HEK293 (cell line): ENCODE measurements around the gene ZFP91.

ENCODE experiments used
- CTCF ChIA-PET: fragments of 350-600 bp; formaldehyde crosslinking; extraction: SDS; loops from one replicate; lab custom pipeline; 2021; ENCODE audit warnings: antibody characterized with exemption; lab: Yijun Ruan, JAX
- POLR2A ChIA-PET: fragments of 300-600 bp; formaldehyde crosslinking; extraction: SDS; loops from one replicate; lab custom pipeline; 2020; ENCODE audit warnings: antibody characterized with exemption, inconsistent platforms; lab: Yijun Ruan, JAX
- H3K27ac ChIP-seq: fragments of 200-500 bp; sonication (Bioruptor generic); 2 replicates; pipeline ENCODE4 v1.5.1; 2014; ENCODE audit warnings: low read depth, low read length, control low read depth, inconsistent platforms; ENCODE audit errors: extremely low read depth
- H3K36me3 ChIP-seq, 2 experiments: fragments of 200-500 bp in 1 of 2; sonication (Bioruptor generic) in 1 of 2; 1 replicate in 1 of 2; 2 replicates in 1 of 2; pipeline ENCODE4 v1.5.1; 2014 to 2017; ENCODE audit warnings: inconsistent platforms in 2 of 2, low read length in 2 of 2; ENCODE audit not compliant: control insufficient read depth in 2 of 2, insufficient read depth in 1 of 2
- H3K4me1 ChIP-seq: fragments of 200-500 bp; sonication (Bioruptor generic); 2 replicates; pipeline ENCODE4 v1.5.1; 2014; ENCODE audit warnings: mild to moderate bottlenecking, low read length, inconsistent platforms; ENCODE audit not compliant: control insufficient read depth, insufficient read depth
- H3K4me3 ChIP-seq: 2 replicates; pipeline ENCODE4 v1.5.1; 2011; ENCODE audit warnings: low read depth, mild to moderate bottlenecking, control low read depth, low read length, moderate library complexity
- H3K9me3 ChIP-seq: fragments of 200-500 bp; sonication (Bioruptor generic); 2 replicates; pipeline ENCODE4 v1.5.1; 2014; ENCODE audit warnings: low read depth, low read length, inconsistent platforms; ENCODE audit not compliant: control insufficient read depth, insufficient read depth
- CTCF ChIP-seq: fragments of 450-650 bp; formaldehyde crosslinking; IDR thresholded peaks from 2 replicates; pipeline ENCODE4 v1.5.1; 2016; ENCODE audit warnings: missing biosample characterization, missing genetic modification characterization
- PRDM1 ChIP-seq: fragments of 450-650 bp; formaldehyde crosslinking; IDR thresholded peaks from 2 replicates; pipeline ENCODE4; 2016; ENCODE audit warnings: missing biosample characterization, missing genetic modification characterization
- TCF7L2 ChIP-seq: IDR thresholded peaks from 2 replicates; pipeline ENCODE4 v1.6.1; 2011; ENCODE audit warnings: low read depth, mild to moderate bottlenecking, inconsistent platforms, low read length, moderate library complexity, borderline replicate concordance
- ZFP41 ChIP-seq: fragments of 450-650 bp; formaldehyde crosslinking; IDR thresholded peaks from 2 replicates; pipeline ENCODE4 v1.5.1; 2016; ENCODE audit warnings: missing biosample characterization, missing genetic modification characterization, borderline replicate concordance
- ZNF112 ChIP-seq: fragments of 450-650 bp; formaldehyde crosslinking; IDR thresholded peaks from 2 replicates; pipeline ENCODE4 v1.5.0; 2017; ENCODE audit warnings: missing biosample characterization, missing genetic modification characterization
- ZNF23 ChIP-seq: fragments of 450-650 bp; formaldehyde crosslinking; IDR thresholded peaks from 2 replicates; pipeline ENCODE4 v1.5.1; 2016; ENCODE audit warnings: missing biosample characterization, missing genetic modification characterization, borderline replicate concordance
- ZNF488 ChIP-seq: fragments of 450-650 bp; formaldehyde crosslinking; IDR thresholded peaks from 2 replicates; pipeline ENCODE4 v1.5.1; 2016; ENCODE audit warnings: missing biosample characterization, missing genetic modification characterization
- ZNF610 ChIP-seq: fragments of 450-650 bp; formaldehyde crosslinking; IDR thresholded peaks from 2 replicates; pipeline ENCODE4 v1.5.1; 2016; ENCODE audit warnings: missing biosample characterization, missing genetic modification characterization, borderline replicate concordance
- ZNF639 ChIP-seq: fragments of 450-650 bp; formaldehyde crosslinking; IDR thresholded peaks from 2 replicates; pipeline ENCODE4 v1.5.1; 2016; ENCODE audit warnings: missing biosample characterization, missing genetic modification characterization
- ZNF654 ChIP-seq: fragments of 450-650 bp; formaldehyde crosslinking; IDR thresholded peaks from 2 replicates; pipeline ENCODE4 v1.5.1; 2016; ENCODE audit warnings: low read depth, missing biosample characterization, missing genetic modification characterization
- ZNF792 ChIP-seq: fragments of 450-650 bp; formaldehyde crosslinking; IDR thresholded peaks from 2 replicates; pipeline ENCODE4 v1.5.1; 2016; ENCODE audit warnings: missing biosample characterization, missing genetic modification characterization
- ZSCAN5A ChIP-seq: fragments of 450-650 bp; formaldehyde crosslinking; IDR thresholded peaks from 2 replicates; pipeline ENCODE4 v1.5.1; 2016; ENCODE audit warnings: missing biosample characterization, missing genetic modification characterization

The ZFP91 gene

GRCh38 chr11:58654079-58654907, 75.4 kb downstream of the ZFP91 start:
- CTCF ChIA-PET: interaction anchor here (0.6 to 2.6 kb wide), 23 partner anchors 13 to 1244 kb away, joined by 3 to 15 read pairs (median 3); no protein-coding TSS in a partner anchor

GRCh38 chr11:58654908-58655296, 76.0 kb downstream of the ZFP91 start:
- Histone ChIP-seq H3K9me3 (no peaks in the 10 kb centered on the region), H3K4me3 (no peak overlapping the region), H3K36me3 (no peaks in the 10 kb centered on the region), H3K27ac (no peak overlapping the region), H3K4me1 (no peaks in the 10 kb centered on the region)
- ChIA-PET CTCF (interaction anchor here (0.6 to 2.6 kb wide), 20 partner anchors 12 to 1245 kb away, joined by 3 to 15 read pairs (median 3); no protein-coding TSS in a partner anchor), POLR2A (no interaction called here)
- no peak for TF ChIP-seq PRDM1 (tag by site-specific recombination)
- no peak for TF ChIP-seq ZNF792 (tag by site-specific recombination)
- no peak for TF ChIP-seq ZNF488 (tag by site-specific recombination)

More at GRCh38 chr11:58654079-58654907, 75.4 kb downstream of the ZFP91 start:
- Histone ChIP-seq H3K27ac (no peak overlapping the region), H3K4me3 (no peak overlapping the region), H3K9me3 (no peaks in the 10 kb centered on the region), H3K4me1 (no peaks in the 10 kb centered on the region), H3K36me3 (no peaks in the 10 kb centered on the region)
- TF ChIP-seq ZNF610 (tag by site-specific recombination): no peak
- peak; percentile 50; the same call in 1 of the 2 replicates for TF ChIP-seq CTCF (tag by site-specific recombination)
- TF ChIP-seq ZNF654 (tag by site-specific recombination): peak; percentile 38
- POLR2A ChIA-PET: no interaction called here

- CTCF ChIA-PET: interaction anchor here (0.6 to 2.6 kb wide), 4 partner anchors 121 to 402 kb away, joined by 3 to 15 read pairs (median 7); no protein-coding TSS in a partner anchor
Observed at GRCh38 chr11:58656348-58656747, 77.5 kb downstream of the ZFP91 start.

More at GRCh38 chr11:58656348-58656747, 77.5 kb downstream of the ZFP91 start:
- Histone ChIP-seq H3K4me3 (no peak overlapping the region), H3K36me3 (no peaks in the 10 kb centered on the region), H3K9me3 (no peaks in the 10 kb centered on the region)
- TF ChIP-seq ZNF112 (tag by site-specific recombination) (no peak), ZNF23 (tag by site-specific recombination) (no peak), ZSCAN5A (tag by site-specific recombination) (no peak), ZNF639 (tag by site-specific recombination) (no peak), TCF7L2 (no peak), ZFP41 (tag by site-specific recombination) (no peak)
- TF ChIP-seq, all 188 proteins: peak for 0
- POLR2A ChIA-PET: no interaction called here
- Histone ChIP-seq H3K4me1 (no peaks in the 10 kb centered on the region), H3K27ac (no peak overlapping the region)
